ENCODE results near the gene COBL. TPM values are rescaled to one million over a fixed set of nuclear protein-coding genes. Genes with fewer than 3 reads are reported as not detected.

Gene COBL
- total and polyA plus RNA-seq, 2 of the 8 experiments (the other 6 are each of a cell fraction or from before 2014, with no cell fraction given) = 13.8 to 40.4 TPM

DNA sequence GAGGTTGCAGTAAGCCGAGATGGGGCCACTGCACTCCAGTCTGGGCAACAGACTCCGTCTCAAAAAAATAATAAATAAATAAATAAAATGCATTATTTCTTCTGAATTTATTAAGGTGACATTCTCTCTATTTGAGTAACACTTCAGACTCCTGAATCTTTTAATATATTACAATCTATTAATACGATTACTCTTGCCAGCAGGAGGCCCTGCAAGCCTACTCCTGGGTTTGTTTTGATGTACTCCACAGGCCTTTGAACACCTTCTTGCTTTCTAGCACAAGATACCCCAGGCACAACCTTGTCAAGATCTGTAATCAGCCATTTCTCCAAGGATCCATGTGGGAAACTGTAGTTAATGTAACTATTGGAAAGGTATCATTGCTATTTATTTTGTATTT is 63.5 kb downstream of the COBL start:
- Histone ChIP-seq H3K56ac (replicated peaks; ENCODE audit: insufficient read length, low read depth, low read length) (no peak overlapping the region), H3K9me3 (ENCODE audit: insufficient read depth in 2 of 2, low read depth in 1 of 2, low read length in 1 of 2) (no peaks in the 10 kb centered on the region), H3K36me3 (ENCODE audit: control insufficient read depth in 2 of 4, insufficient read depth in 4 of 4, low read length in 3 of 4) (no peaks in the 10 kb centered on the region), H2BK15ac (ENCODE audit: low read length) (no peak overlapping the region), H3K79me2 (ENCODE audit: control insufficient read depth in 1 of 2, insufficient read depth in 2 of 2, low read length in 2 of 2) (peaks cover 0 to 70% of the 10 kb centered on the region in 2 experiments; a peak in 3 of 4 replicates), H4K5ac (ENCODE audit: insufficient read length, low read depth, low read length) (no peak overlapping the region), H3K9ac (replicated peaks in 1 of 4; ENCODE audit: extremely low read depth in 1 of 4, low read depth in 3 of 4, low read length in 3 of 4) (no peak overlapping the region), H3K14ac (ENCODE audit: insufficient read length) (no peak overlapping the region), H3K79me1 (ENCODE audit: low read depth, low read length) (peaks cover 3% of the 10 kb centered on the region; the same call in 1 of the 2 replicates), H3K4me2 (ENCODE audit: insufficient read depth in 1 of 2, low read depth in 2 of 2, low read length in 2 of 2) (no peak overlapping the region), H2AK5ac (ENCODE audit: low read depth, low read length) (no peak overlapping the region), H2BK120ac (replicated peaks; ENCODE audit: low read depth, low read length) (no peak overlapping the region), H2BK5ac (ENCODE audit: low read depth, low read length) (no peak overlapping the region), H3K27me3 (replicated peaks in 1 of 4; ENCODE audit: control insufficient read depth in 3 of 4, extremely low read depth in 1 of 4, insufficient read depth in 3 of 4, low read length in 3 of 4) (no peaks in the 10 kb centered on the region), H2AFZ (ENCODE audit: low read length) (no peak overlapping the region), H3K4me1 (replicated peaks in 1 of 4; ENCODE audit: control insufficient read depth in 3 of 4, insufficient read depth in 4 of 4, low read length in 3 of 4) (peaks cover 0 to 10% (median 6%) of the 10 kb centered on the region in 4 experiments; a peak in 5 of 7 replicates), H4K20me1 (replicated peaks in 1 of 2; ENCODE audit: control insufficient read depth in 1 of 2, insufficient read depth in 2 of 2, low read length in 2 of 2) (peaks cover 0 to 1% of the 10 kb centered on the region in 2 experiments), H3K23me2 (ENCODE audit: low read depth, low read length) (no peaks in the 10 kb centered on the region), H3K4ac (replicated peaks; ENCODE audit: insufficient read length, low read depth, low read length) (no peak overlapping the region), H4K8ac (ENCODE audit: extremely low read depth, insufficient read depth, low read length) (no peak overlapping the region), H3K4me3 (ENCODE audit: extremely low read depth in 1 of 4, insufficient read depth in 2 of 4, low read depth in 3 of 4, low read length in 4 of 4) (no peak overlapping the region), H2BK12ac (ENCODE audit: low read depth, low read length) (no peak overlapping the region), H3K18ac (ENCODE audit: extremely low read depth, low read length) (no peak overlapping the region), H4K91ac (replicated peaks; ENCODE audit: insufficient read length, low read length) (no peak overlapping the region), H3K27ac (ENCODE audit: low read depth, low read length) (no peak overlapping the region), H2BK20ac (ENCODE audit: low read length) (no peak overlapping the region), H3K23ac (ENCODE audit: insufficient read length) (no peak overlapping the region)
- POLR2A ChIA-PET (ENCODE audit: partially characterized antibody) = no interaction called here
- FAIRE-seq = no peak
- DNase-seq (ENCODE audit: low read depth in 1 of 2, low spot score in 2 of 2) = no peak
- CTCF ChIA-PET (ENCODE audit: partially characterized antibody) = no interaction called here
- TF ChIP-seq ATF3 (IDR thresholded peaks at IDR 0.05; ENCODE audit: insufficient read depth, low read depth, low read length) (no peak), JUN (IDR thresholded peaks at IDR 0.05; ENCODE audit: low read depth, low read length) (no peak), RAD21 (IDR thresholded peaks at IDR 0.05 in 1 of 2, conservative IDR thresholded peaks at IDR 0.05 in 1 of 2; ENCODE audit: low read depth in 2 of 2, low read length in 2 of 2) (peak; percentile 18 to 39; a peak in 3 of 4 replicates)
- 89% methylated on average over 3 of the region's 3 CpGs; no CpG with 5 or more reads in 1 of the 2 experiments for WGBS, 2 experiments (ENCODE audit: extremely low coverage in 1 of 2, insufficient coverage in 1 of 2, insufficient read length in 1 of 2, insufficient replicate concordance in 2 of 2, low coverage in 1 of 2, low lambda C conversion rate in 2 of 2, missing lambda C conversion rate in 1 of 2)
